ENCODE results near the gene RUNX3. TPM values are rescaled to one million over a fixed set of nuclear protein-coding genes. Genes with fewer than 3 reads are reported as not detected.

Gene RUNX3
- total RNA-seq, 1 donor from 2014 or later = 13.1 TPM

DNA sequence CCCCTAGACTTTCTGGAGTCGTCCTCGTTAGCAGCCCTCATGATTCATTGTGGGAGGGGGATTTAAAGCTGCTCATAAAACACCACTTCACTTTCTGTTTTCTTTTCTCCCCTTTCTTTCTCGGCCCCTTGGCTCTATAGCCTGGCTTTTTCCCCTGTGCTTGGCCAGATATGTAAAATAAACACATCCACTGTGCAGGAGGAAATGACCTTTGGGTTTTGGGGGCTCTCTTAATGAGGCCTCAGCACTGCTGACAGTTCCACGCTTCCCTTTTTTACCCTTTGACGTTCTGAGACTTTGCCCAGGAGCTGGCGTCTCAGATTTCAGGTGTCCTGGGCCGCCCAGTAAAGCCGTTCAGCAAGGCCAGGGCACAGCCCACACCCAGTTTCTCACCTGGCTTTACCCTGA is 65.7 kb downstream of the RUNX3 start:
- DNase-seq = no peak

DNA sequence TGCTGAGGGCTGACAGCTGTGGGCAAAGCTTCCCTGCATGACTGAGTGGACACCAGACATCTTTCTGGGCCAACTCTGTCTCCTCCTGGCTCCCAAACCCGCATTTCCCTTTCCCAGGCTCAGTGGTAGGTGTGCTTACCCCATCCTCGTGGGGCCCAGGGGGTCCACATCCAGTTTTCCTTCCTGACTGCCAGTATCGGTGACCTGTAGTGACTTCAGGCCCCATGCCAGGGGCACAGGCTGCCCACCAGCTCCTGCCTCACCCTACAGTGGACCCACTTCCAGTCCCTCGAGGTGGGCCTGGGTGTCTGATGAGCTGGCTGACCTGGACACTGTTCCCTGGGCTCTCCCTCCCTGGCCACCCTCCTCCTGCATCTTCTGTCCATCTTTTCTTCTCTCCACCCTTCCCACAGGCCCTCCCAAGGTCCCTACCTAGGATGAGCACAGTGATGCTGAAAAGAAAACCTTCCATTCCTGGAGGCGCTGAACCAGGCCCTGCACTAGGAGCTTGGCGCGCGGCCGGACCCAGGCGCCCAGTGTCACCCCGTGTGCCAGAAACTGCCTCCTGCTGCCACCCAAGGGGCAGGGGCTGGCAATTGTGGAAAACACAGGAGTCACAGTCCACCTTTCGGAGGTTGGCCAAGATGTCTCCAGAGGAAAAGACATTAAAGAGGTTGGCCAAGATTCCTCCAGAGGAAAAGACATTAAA is 67.1 kb downstream of the RUNX3 start:
- intact Hi-C loops (cut with DNase I) = no loop called here
- Histone ChIP-seq H3K9me3 (no peaks in the 10 kb centered on the region), H3K27me3 (peaks cover 5% of the 10 kb centered on the region), H3K4me3 (no peak overlapping the region), H3K4me1 (no peaks in the 10 kb centered on the region), H3K36me3 (no peaks in the 10 kb centered on the region), H3K27ac (peak overlapping the region; percentile 42)
- no peak for DNase-seq
- ATAC-seq = no peak
- TF ChIP-seq, protein P1, sequence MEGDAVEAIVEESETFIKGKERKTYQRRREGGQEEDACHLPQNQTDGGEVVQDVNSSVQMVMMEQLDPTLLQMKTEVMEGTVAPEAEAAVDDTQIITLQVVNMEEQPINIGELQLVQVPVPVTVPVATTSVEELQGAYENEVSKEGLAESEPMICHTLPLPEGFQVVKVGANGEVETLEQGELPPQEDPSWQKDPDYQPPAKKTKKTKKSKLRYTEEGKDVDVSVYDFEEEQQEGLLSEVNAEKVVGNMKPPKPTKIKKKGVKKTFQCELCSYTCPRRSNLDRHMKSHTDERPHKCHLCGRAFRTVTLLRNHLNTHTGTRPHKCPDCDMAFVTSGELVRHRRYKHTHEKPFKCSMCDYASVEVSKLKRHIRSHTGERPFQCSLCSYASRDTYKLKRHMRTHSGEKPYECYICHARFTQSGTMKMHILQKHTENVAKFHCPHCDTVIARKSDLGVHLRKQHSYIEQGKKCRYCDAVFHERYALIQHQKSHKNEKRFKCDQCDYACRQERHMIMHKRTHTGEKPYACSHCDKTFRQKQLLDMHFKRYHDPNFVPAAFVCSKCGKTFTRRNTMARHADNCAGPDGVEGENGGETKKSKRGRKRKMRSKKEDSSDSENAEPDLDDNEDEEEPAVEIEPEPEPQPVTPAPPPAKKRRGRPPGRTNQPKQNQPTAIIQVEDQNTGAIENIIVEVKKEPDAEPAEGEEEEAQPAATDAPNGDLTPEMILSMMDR (IDR thresholded peaks at IDR 0.05) = no peak

More for the DNA sequence above, 65.7 kb downstream of the RUNX3 start:
- H3K36me3 ChIP-seq = no peaks in the 10 kb centered on the region
- H3K27ac ChIP-seq = no peak overlapping the region
- no peak for ATAC-seq
- peaks cover 5% of the 10 kb centered on the region for H3K27me3 ChIP-seq
- no peak overlapping the region for H3K4me3 ChIP-seq
- no peaks in the 10 kb centered on the region for H3K9me3 ChIP-seq
- intact Hi-C loops (cut with DNase I) = no loop called here
- TF ChIP-seq, protein P1 (IDR thresholded peaks at IDR 0.05) = no peak
- H3K4me1 ChIP-seq = no peaks in the 10 kb centered on the region

DNA sequence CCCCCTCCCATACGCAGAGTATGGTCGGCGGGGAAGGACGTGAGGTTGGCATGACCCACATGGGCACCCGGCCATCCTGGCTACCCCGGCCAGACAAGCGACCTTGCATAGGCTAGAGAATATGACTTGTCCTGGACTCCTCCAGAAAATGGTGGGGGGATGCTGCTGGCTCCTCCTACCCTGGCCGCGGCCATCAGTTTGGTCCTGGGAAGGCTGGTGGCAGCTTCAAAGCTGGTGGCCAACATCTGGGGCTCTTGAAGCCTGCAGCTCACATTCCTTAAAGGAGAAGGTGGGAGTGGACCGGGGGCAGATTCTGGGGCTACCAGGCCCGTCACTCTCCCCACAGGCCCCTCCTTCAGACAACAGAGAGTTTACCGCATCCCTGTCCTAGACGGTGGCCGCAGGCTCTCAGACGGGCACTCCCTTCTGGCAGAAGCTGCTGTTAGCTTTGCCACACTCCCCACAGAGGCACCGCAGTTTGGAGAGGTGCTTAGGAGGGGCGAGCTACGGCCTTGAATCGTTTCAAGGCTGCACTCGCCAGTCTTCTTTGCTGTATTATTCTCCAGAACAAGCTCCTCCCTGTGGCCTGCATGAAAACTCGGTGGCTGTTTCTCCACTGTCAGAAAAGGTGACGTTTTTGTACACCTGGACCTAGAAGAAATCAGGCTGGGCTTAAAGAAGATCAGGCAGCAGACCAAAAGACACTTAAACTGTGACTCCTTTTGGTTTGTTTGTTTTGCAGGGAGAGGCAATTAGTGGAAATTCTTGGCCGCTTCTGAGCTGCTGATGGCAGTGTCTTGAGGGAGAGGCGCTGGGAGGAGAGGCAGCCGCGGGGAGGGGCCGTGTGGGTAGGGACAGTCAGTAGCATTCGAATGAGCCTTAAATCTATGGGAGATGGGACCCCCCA is 68.0 kb downstream of the RUNX3 start:
- no peaks in the 10 kb centered on the region for H3K36me3 ChIP-seq
- H3K4me3 ChIP-seq = no peak overlapping the region
- ATAC-seq (peak; percentile 79), DNase-seq (no peak)
- peaks cover 5% of the 10 kb centered on the region for H3K27me3 ChIP-seq
- intact Hi-C loops (cut with DNase I) = no loop called here
- TF ChIP-seq, protein P1 (IDR thresholded peaks at IDR 0.05) = no peak
- H3K9me3 ChIP-seq = no peaks in the 10 kb centered on the region
- peak overlapping the region; percentile 42 for H3K27ac ChIP-seq
- H3K4me1 ChIP-seq = no peaks in the 10 kb centered on the region

DNA sequence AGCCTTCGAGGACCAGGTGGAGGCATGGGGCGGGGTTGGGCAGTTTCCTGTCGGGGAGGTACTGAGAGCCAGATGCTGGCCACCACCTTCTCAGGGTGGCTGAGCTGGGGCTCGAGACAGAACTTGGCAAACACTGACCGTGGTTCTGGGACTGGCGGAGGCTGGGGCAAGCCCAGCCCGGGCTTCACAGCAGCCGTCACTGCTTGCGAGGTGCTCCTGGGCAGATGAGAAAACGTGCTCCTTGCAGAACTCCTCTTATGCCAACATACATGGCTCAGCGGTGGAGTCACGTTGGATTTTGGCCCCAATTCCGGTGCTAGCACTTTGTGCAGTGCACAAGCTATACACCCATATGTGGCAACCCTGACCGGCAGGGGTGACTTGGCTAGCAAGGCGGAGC is 69.2 kb downstream of the RUNX3 start:
- intact Hi-C loops (cut with DNase I) = no loop called here
- TF ChIP-seq, protein P1 (IDR thresholded peaks at IDR 0.05) = no peak
- no peak for DNase-seq
- H3K27ac ChIP-seq = no peak overlapping the region
- H3K36me3 ChIP-seq = no peaks in the 10 kb centered on the region
- H3K4me3 ChIP-seq = no peak overlapping the region
- no peaks in the 10 kb centered on the region for H3K27me3 ChIP-seq
- no peak for ATAC-seq
- no peaks in the 10 kb centered on the region for H3K9me3 ChIP-seq
- H3K4me1 ChIP-seq = no peaks in the 10 kb centered on the region

DNA sequence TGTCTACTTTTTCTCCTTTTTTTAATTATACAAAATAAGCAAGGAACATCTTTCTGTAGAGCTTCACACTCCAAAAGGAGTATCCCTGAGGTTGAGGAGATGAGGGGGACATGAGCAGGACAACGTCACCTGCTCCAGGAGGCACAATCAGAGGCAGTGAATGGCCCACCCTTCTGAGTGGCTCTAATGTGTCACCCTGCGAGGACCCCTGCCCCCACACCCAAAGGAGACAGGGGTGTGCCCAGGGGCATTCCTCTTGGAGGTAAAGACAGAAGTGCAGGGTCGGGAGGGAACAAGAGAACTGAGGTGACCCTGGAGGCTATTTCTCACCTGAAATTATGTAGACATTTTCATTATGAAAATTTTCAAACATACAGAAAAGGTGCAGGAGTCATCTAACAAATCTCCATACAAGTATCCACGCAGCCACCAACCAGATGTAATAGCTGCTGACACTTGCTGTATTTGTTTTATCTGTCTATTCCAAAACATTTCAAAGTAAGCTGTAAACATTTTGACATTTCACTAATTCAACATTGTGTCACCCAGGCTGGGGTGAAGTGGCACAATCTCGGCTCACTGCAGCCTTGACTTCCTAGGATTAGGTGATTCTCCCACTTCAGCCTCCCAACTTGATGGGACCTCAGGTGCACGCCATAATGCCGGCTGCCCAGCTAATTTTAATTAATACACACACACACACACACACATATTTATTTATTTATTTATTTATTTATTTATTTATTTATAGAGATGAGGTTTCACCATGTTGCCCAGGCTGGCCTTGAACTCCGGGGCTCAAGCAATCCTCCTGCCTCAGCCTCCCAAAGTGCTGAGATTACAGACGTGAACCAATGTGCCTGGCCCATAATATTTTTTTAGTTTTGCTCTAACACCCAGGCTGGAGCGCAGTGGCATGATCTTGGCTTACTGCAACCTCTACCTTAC is 70.7 kb downstream of the RUNX3 start:
- DNase-seq = no peak
- Histone ChIP-seq H3K36me3 (no peaks in the 10 kb centered on the region), H3K4me3 (no peak overlapping the region), H3K27ac (no peak overlapping the region), H3K9me3 (no peaks in the 10 kb centered on the region), H3K27me3 (no peaks in the 10 kb centered on the region), H3K4me1 (no peaks in the 10 kb centered on the region)
- TF ChIP-seq, protein P1 (IDR thresholded peaks at IDR 0.05) = no peak
- ATAC-seq = no peak
- intact Hi-C loops (cut with DNase I) = loop anchor here (10.0 kb wide), 1 partner anchor 335 kb away; no protein-coding TSS in a partner anchor

Measured in upper lobe of right lung (tissue), 1 donor.